B cell (primary cell): ENCODE measurements around the gene ZNF710. TPM values are rescaled to one million over a fixed set of nuclear protein-coding genes. Genes with fewer than 3 reads are reported as not detected.

Source experiments
- ATAC-seq: fragments of 200-7000 bp; cut with Tn5 transposase; one replicate; pipeline ENCODE4 v1.10.0; 2021; ENCODE audit warnings: low read depth, mild to moderate bottlenecking, moderate number of reproducible peaks, moderate library complexity
- CTCF ChIA-PET: fragments of 350-600 bp; sonication (Branson Sonifier 250); formaldehyde crosslinking; loops from one replicate; lab custom pipeline; 2021; ENCODE audit warnings: antibody characterized with exemption, inconsistent platforms; lab: Charles Lee
- POLR2A ChIA-PET: fragments of 350-600 bp; sonication (Branson Sonifier 250); formaldehyde crosslinking; loops from one replicate; lab custom pipeline; 2021; ENCODE audit warnings: antibody characterized with exemption; lab: Charles Lee
- DNase-seq: peaks from one replicate; pipeline ENCODE4 v3.0.0; 2013
- H2AFZ ChIP-seq: 2 replicates; pipeline ENCODE4 v1.6.1; 2012; ENCODE audit warnings: mild to moderate bottlenecking, low read depth, low read length; ENCODE audit not compliant: insufficient read depth, poor library complexity, severe bottlenecking
- H3K27ac ChIP-seq, 2 donors: 1 replicate in 1 of 2; 2 replicates in 1 of 2; pipeline ENCODE4 v1.5.1; 2012 to 2013; ENCODE audit warnings: low read length in 2 of 2, mild to moderate bottlenecking in 2 of 2, moderate library complexity in 1 of 2
- H3K27me3 ChIP-seq, 4 experiments: fragments of 200-600 bp in 1 of 4; sonication (generic) in 1 of 4; replicated peaks in 1 of 4; 1 replicate in 2 of 4; 2 replicates in 2 of 4; pipeline versions ENCODE4 v1.6.1 to v1.7.0; 2013 to 2016; ENCODE audit warnings: low read length in 3 of 4, mild to moderate bottlenecking in 2 of 4, mixed read lengths in 1 of 4, moderate library complexity in 1 of 4; ENCODE audit not compliant: insufficient read depth in 4 of 4, control insufficient read depth in 3 of 4; ENCODE audit errors: control extremely low read depth in 1 of 4
- H3K36me3 ChIP-seq, 2 experiments: replicated peaks in 1 of 2; 1 replicate in 1 of 2; 2 replicates in 1 of 2; pipeline versions ENCODE4 v1.6.1 to v1.7.1; 2013; ENCODE audit warnings: low read length in 1 of 2; ENCODE audit not compliant: insufficient read depth in 2 of 2, control insufficient read depth in 1 of 2; ENCODE audit errors: control extremely low read depth in 1 of 2, extremely low read depth in 1 of 2
- H3K4me1 ChIP-seq, 2 donors: fragments of 200-600 bp in 1 of 2; sonication (generic) in 1 of 2; 1 replicate in 1 of 2; 2 replicates in 1 of 2; pipeline versions ENCODE4 v1.5.1 to v1.6.1; 2013 to 2017; ENCODE audit warnings: low read length in 2 of 2; ENCODE audit not compliant: control insufficient read depth in 2 of 2, insufficient read depth in 2 of 2
- H3K4me2 ChIP-seq: replicated peaks from 2 replicates; pipeline ENCODE3; 2012; ENCODE audit warnings: mild to moderate bottlenecking, low read depth, low read length; ENCODE audit not compliant: poor library complexity, severe bottlenecking
- H3K4me3 ChIP-seq, 5 experiments: fragments of 200-600 bp in 1 of 5; sonication (generic) in 1 of 5; 1 replicate in 3 of 5; 2 replicates in 2 of 5; pipeline versions ENCODE4 v1.5.1 to v1.7.0; 2011 to 2016; ENCODE audit warnings: low read length in 4 of 5, mild to moderate bottlenecking in 4 of 5, low read depth in 2 of 5, control low read depth in 1 of 5, moderate library complexity in 1 of 5; ENCODE audit not compliant: insufficient read depth in 1 of 5; ENCODE audit errors: control extremely low read depth in 1 of 5, extremely low read depth in 1 of 5
- H3K79me2 ChIP-seq: fragments of 200-600 bp; sonication (generic); one replicate; pipeline ENCODE4 v1.6.0; 2016; ENCODE audit warnings: low read length; ENCODE audit not compliant: control insufficient read depth, insufficient read depth
- H3K9ac ChIP-seq: fragments of 200-600 bp; sonication (generic); 2 replicates; pipeline ENCODE4 v1.6.1; 2017; ENCODE audit warnings: mild to moderate bottlenecking, low read length, moderate library complexity
- H3K9me3 ChIP-seq, 3 donors: one replicate each; pipeline versions ENCODE4 v1.6.1 to v1.7.1; 2013; ENCODE audit warnings: low read length in 2 of 3; ENCODE audit not compliant: control insufficient read depth in 2 of 3, insufficient read depth in 1 of 3; ENCODE audit errors: control extremely low read depth in 1 of 3
- H4K20me1 ChIP-seq: 2 replicates; pipeline ENCODE4 v1.6.0; 2012; ENCODE audit warnings: mild to moderate bottlenecking, low read length; ENCODE audit not compliant: insufficient read depth, control insufficient read depth, poor library complexity, severe bottlenecking
- H3K27ac Mint-ChIP-seq: one replicate; pipeline ENCODE4 v1.8.0; 2021; ENCODE audit warnings: mixed read lengths
- H3K27me3 Mint-ChIP-seq: one replicate; pipeline ENCODE4 v1.8.0; 2021; ENCODE audit warnings: mixed read lengths
- H3K4me1 Mint-ChIP-seq: one replicate; pipeline ENCODE4 v1.8.0; 2021; ENCODE audit warnings: mixed read lengths
- H3K4me3 Mint-ChIP-seq: one replicate; pipeline ENCODE4 v1.8.0; 2021; ENCODE audit warnings: mixed read lengths
- H3K9me3 Mint-ChIP-seq: one replicate; pipeline ENCODE4 v1.8.0; 2022; ENCODE audit warnings: mixed read lengths; ENCODE audit not compliant: insufficient read depth
- CTCF ChIP-seq: fragments of 200-600 bp; IDR thresholded peaks from one replicate; pipeline ENCODE4 v1.8.0; 2022; ENCODE audit warnings: antibody characterized with exemption, mild to moderate bottlenecking
- EZH2 ChIP-seq: IDR thresholded peaks from 2 replicates; pipeline ENCODE4 v1.6.1; 2012; ENCODE audit warnings: borderline replicate concordance, low read depth, mild to moderate bottlenecking, moderate library complexity, low read length; ENCODE audit not compliant: insufficient read depth, poor library complexity, severe bottlenecking
- WGBS: methylation state at CpG from one replicate; pipeline ENCODE4 v1.1.5; 2013; ENCODE audit warnings: missing lambda C conversion rate; ENCODE audit not compliant: insufficient coverage; 5-methylcytosine and 5-hydroxymethylcytosine counted together
- intact Hi-C: fragments of 100-400 bp; cut with micrococcal nuclease; formaldehyde crosslinking; loops from one replicate; pipeline ENCODE4 v1.10.0; 2022
- polyA plus RNA-seq: library from polyadenylated mRNA; depleted of rRNA; stranded (reverse); fragments of >200 nt; gene quantifications from 2 replicates; pipeline ENCODE4 v1.2.3, GENCODE V29; 2012
- total RNA-seq, 2 donors: library from RNA; stranded (reverse); fragments of 120-200 nt in 1 of 2; gene quantifications; 1 replicate in 1 of 2; 2 replicates in 1 of 2; pipeline versions ENCODE4 v1.2.3 to v1.2.4, GENCODE V29; 2013 to 2022

Gene ZNF710
- total and polyA plus RNA-seq, 2 donors (not counting 1 experiment from before 2014, with no cell fraction given): 8.7 to 38.7 TPM

- POLR2A ChIA-PET: interaction anchor here (0.5 to 1.5 kb wide), 2 partner anchors 113 to 830 kb away, joined by 3 to 5 read pairs; partner anchors contain the start of gene HDDC3
These were observed 100.2 kb downstream of the ZNF710 start for GRCh38 chr15:90101130-90101968.

More at GRCh38 chr15:90101130-90101968, 100.2 kb downstream of the ZNF710 start:
- WGBS: 7% methylated on average over 37 of the region's 40 CpGs
- Mint-ChIP-seq H3K4me1 (peaks cover 51% of the 10 kb centered on the region), H3K4me3 (peak overlapping the region; percentile 90), H3K27me3 (peaks cover 3% of the 10 kb centered on the region), H3K9me3 (no peaks in the 10 kb centered on the region), H3K27ac (peak overlapping the region; percentile 97)
- Histone ChIP-seq H4K20me1 (no peaks in the 10 kb centered on the region), H3K4me2 (peak overlapping the region; percentile 77), H3K27ac (peak overlapping the region; percentile 47 to 81), H2AFZ (peak overlapping the region; percentile 84), H3K79me2 (peaks cover 57% of the 10 kb centered on the region), H3K27me3 (peaks cover 0 to 2% (median under 1%) of the 10 kb centered on the region in 4 experiments), H3K9ac (peak overlapping the region; percentile 79), H3K36me3 (no peaks in the 10 kb centered on the region), H3K4me3 (peak overlapping the region; percentile 21 to 76 (median 73)), H3K4me1 (peaks cover 49 to 56% of the 10 kb centered on the region in 2 donors), H3K9me3 (no peaks in the 10 kb centered on the region)
- CTCF ChIA-PET: interaction anchor here (1.6 to 3.8 kb wide), 2 partner anchors 30 to 203 kb away, joined by 5 to 13 read pairs; no protein-coding TSS in a partner anchor
- DNase-seq: peak; percentile 63
- intact Hi-C loops: loop anchor here (2.0 to 5.0 kb wide), 2 partner anchors 71 to 131 kb away; partner anchors contain the start of genes CIB1 and GDPGP1
- TF ChIP-seq CTCF (no peak), EZH2 (no peak)
- peak; percentile 3 for ATAC-seq
